ENCODE results near the gene PHYH. TPM values are rescaled to one million over a fixed set of nuclear protein-coding genes. Genes with fewer than 3 reads are reported as not detected.

Gene PHYH
- polyA plus RNA-seq, 4 donors = 23.5 to 184 (median 70.4) TPM

DNA sequence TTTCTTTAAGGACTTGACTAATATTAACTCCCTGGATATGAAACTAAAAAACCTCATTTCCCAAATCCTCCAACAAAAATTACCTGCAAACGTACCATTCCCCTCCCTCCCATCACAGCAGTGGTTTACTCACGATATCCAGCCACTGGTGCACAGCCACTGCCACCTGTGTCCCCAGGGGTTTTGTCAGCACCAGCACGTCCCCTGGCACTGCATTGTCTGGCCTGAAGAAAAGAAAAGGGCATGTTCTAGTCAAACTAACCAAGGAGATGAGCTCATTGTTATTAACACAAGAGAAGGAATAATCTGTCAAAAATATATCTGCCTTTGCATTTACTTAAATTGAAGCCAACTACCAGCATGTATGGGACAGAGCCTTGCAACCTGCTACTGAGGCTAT lies 29.7 kb upstream of the PHYH start:
- FAIRE-seq (no peak), DNase-seq (no peak)
- WGBS, 3 donors = 86 to 98% (median 86%) methylated on average over 3 of the region's 3 CpGs
- H3K4me1 ChIP-seq (ENCODE audit: control insufficient read depth in 3 of 3, insufficient read depth in 2 of 3, low read depth in 1 of 3, low read length in 2 of 3) = no peaks in the 10 kb centered on the region
- no peak overlapping the region for H3K4me3 ChIP-seq (ENCODE audit: low read depth in 1 of 3, low read length in 3 of 3)
- H3K36me3 ChIP-seq (ENCODE audit: control insufficient read depth in 3 of 3, insufficient read depth in 2 of 3, low read depth in 1 of 3, low read length in 3 of 3) = peaks cover 12 to 60% (median 21%) of the 10 kb centered on the region in 3 donors
- no peak overlapping the region for H3K27ac ChIP-seq (ENCODE audit: low read depth in 1 of 3, low read length in 2 of 3)
- no peaks in the 10 kb centered on the region for H3K27me3 ChIP-seq (ENCODE audit: control insufficient read depth in 3 of 3, insufficient read depth in 3 of 3, low read length in 3 of 3)
- H3K9me3 ChIP-seq (ENCODE audit: control insufficient read depth in 2 of 2, insufficient read depth in 1 of 2, low read depth in 1 of 2, low read length in 1 of 2) = no peaks in the 10 kb centered on the region

DNA sequence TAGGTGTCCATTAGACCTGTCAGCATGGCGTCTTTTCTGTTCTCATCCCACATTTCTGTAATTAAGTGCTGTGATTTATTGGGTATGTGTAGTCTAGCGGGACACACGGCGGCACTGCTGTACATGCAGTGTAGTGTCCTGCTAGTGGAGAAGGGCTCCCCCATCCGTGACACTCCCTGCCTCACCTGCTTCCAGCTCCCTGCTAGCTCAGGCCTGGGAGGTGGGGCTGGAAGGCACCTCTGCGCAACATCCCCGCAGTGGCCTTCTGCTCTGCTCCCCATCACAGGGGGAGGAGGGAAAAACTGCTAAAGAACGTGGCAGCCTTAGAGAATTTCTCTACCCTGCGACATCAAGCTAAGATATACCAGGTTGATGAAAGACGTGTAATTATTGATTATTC lies 28.7 kb upstream of the PHYH start:
- Histone ChIP-seq H3K9me3 (ENCODE audit: control insufficient read depth in 2 of 2, insufficient read depth in 1 of 2, low read depth in 1 of 2, low read length in 1 of 2) (no peaks in the 10 kb centered on the region), H3K4me1 (ENCODE audit: control insufficient read depth in 3 of 3, insufficient read depth in 2 of 3, low read depth in 1 of 3, low read length in 2 of 3) (no peaks in the 10 kb centered on the region), H3K27ac (ENCODE audit: low read depth in 1 of 3, low read length in 2 of 3) (no peak overlapping the region), H3K4me3 (ENCODE audit: low read depth in 1 of 3, low read length in 3 of 3) (no peak overlapping the region), H3K27me3 (ENCODE audit: control insufficient read depth in 3 of 3, insufficient read depth in 3 of 3, low read length in 3 of 3) (no peaks in the 10 kb centered on the region), H3K36me3 (ENCODE audit: control insufficient read depth in 3 of 3, insufficient read depth in 2 of 3, low read depth in 1 of 3, low read length in 3 of 3) (peaks cover 17 to 55% (median 21%) of the 10 kb centered on the region in 3 donors)
- DNase-seq (no peak), FAIRE-seq (no peak)
- 82 to 87% (median 83%) methylated on average over 10 of the region's 10 CpGs for WGBS, 3 donors

DNA sequence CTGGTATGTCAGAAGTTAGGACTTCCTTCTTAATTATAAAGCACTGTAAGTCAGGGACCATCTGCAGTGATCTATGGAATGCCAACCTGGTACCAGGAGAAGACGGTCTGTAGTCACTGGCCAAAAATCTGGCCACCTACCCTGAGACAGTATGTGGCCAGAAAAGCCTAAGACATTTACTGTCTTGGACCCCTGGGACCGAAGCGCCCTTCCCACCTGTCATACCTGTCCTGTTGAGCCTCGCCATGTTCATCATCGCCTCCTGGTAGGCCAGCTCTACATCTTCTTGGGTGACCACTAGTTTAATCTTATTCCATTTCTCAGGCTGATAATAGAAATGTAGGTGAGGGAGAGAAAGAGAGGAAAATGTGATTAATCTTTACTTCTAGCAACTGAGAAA lies 28.3 kb upstream of the PHYH start:
- Histone ChIP-seq H3K27me3 (ENCODE audit: control insufficient read depth in 3 of 3, insufficient read depth in 3 of 3, low read length in 3 of 3) (no peaks in the 10 kb centered on the region), H3K36me3 (ENCODE audit: control insufficient read depth in 3 of 3, insufficient read depth in 2 of 3, low read depth in 1 of 3, low read length in 3 of 3) (peaks cover 18 to 54% (median 23%) of the 10 kb centered on the region in 3 donors), H3K4me3 (ENCODE audit: low read depth in 1 of 3, low read length in 3 of 3) (no peak overlapping the region), H3K4me1 (ENCODE audit: control insufficient read depth in 3 of 3, insufficient read depth in 2 of 3, low read depth in 1 of 3, low read length in 2 of 3) (no peaks in the 10 kb centered on the region), H3K9me3 (ENCODE audit: control insufficient read depth in 2 of 2, insufficient read depth in 1 of 2, low read depth in 1 of 2, low read length in 1 of 2) (no peaks in the 10 kb centered on the region), H3K27ac (ENCODE audit: low read depth in 1 of 3, low read length in 2 of 3) (no peak overlapping the region)
- DNase-seq (no peak), FAIRE-seq (no peak)
- WGBS, 3 donors = 96% methylated on average over 5 of the region's 5 CpGs

DNA sequence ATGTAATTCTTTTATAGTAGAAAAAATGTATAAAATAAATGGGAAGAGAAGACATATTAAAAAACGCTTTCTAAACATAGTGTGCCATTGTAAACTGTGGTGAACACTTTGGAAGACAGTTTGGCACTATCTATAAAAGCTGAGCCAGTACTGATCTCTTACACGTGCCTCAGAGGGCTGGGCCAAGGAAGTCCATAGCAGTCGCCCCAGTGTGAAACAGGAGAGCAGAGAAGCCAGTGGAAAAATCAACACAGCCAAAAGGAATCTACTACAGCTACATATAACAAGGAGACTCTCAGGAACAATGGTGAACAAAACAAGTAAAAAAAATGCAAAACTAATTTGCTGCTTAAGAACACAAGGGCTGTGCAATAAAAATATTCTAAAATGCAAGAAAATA lies 27.7 kb upstream of the PHYH start:
- H3K27me3 ChIP-seq (ENCODE audit: control insufficient read depth in 3 of 3, insufficient read depth in 3 of 3, low read length in 3 of 3) = no peaks in the 10 kb centered on the region
- H3K4me1 ChIP-seq (ENCODE audit: control insufficient read depth in 3 of 3, insufficient read depth in 2 of 3, low read depth in 1 of 3, low read length in 2 of 3) = no peaks in the 10 kb centered on the region
- H3K27ac ChIP-seq (ENCODE audit: low read depth in 1 of 3, low read length in 2 of 3) = no peak overlapping the region
- H3K9me3 ChIP-seq (ENCODE audit: control insufficient read depth in 2 of 2, insufficient read depth in 1 of 2, low read depth in 1 of 2, low read length in 1 of 2) = no peaks in the 10 kb centered on the region
- H3K36me3 ChIP-seq (ENCODE audit: control insufficient read depth in 3 of 3, insufficient read depth in 2 of 3, low read depth in 1 of 3, low read length in 3 of 3) = peaks cover 19 to 52% (median 23%) of the 10 kb centered on the region in 3 donors
- no peak for FAIRE-seq
- 51 to 61% (median 52%) methylated on average over 3 of the region's 3 CpGs for WGBS, 3 donors
- H3K4me3 ChIP-seq (ENCODE audit: low read depth in 1 of 3, low read length in 3 of 3) = no peak overlapping the region
- no peak for DNase-seq

DNA sequence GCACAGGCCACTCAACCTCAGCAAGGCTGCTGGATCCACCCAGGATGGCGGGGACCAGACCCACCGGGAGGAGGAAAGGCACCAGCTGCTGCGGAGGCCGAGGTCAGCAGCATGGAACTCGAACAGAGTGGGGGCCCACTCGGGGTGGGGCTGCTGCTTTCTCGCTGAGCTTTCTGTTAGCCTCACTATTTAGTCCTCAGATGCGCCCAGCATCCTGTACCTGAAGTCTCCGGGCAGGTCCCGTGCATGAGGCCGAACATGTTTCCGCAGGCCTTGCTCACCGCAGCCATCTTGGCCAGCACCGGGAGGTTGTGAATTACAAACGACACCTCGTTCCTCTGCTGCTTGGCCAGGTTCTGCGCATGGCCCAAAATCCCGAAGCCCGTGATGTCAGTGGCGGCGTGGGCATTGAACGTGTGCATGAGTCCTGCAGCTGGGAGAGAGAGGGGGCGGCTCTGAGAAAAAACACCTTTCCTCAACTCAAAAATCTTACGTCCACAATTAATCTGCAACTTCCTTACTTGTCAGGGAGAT lies 22.8 kb upstream of the PHYH start:
- H3K27me3 ChIP-seq (ENCODE audit: control insufficient read depth in 3 of 3, insufficient read depth in 3 of 3, low read length in 3 of 3) = no peaks in the 10 kb centered on the region
- H3K4me3 ChIP-seq (ENCODE audit: low read depth in 1 of 3, low read length in 3 of 3) = no peak overlapping the region
- FAIRE-seq (no peak), DNase-seq (no peak)
- H3K27ac ChIP-seq (ENCODE audit: low read depth in 1 of 3, low read length in 2 of 3) = no peak overlapping the region
- H3K36me3 ChIP-seq (ENCODE audit: control insufficient read depth in 3 of 3, insufficient read depth in 2 of 3, low read depth in 1 of 3, low read length in 3 of 3) = peaks cover 17 to 56% (median 20%) of the 10 kb centered on the region in 3 donors
- H3K4me1 ChIP-seq (ENCODE audit: control insufficient read depth in 3 of 3, insufficient read depth in 2 of 3, low read depth in 1 of 3, low read length in 2 of 3) = no peaks in the 10 kb centered on the region
- WGBS, 3 donors = 96 to 97% (median 96%) methylated on average over 24 of the region's 24 CpGs
- no peaks in the 10 kb centered on the region for H3K9me3 ChIP-seq (ENCODE audit: control insufficient read depth in 2 of 2, insufficient read depth in 1 of 2, low read depth in 1 of 2, low read length in 1 of 2)

DNA sequence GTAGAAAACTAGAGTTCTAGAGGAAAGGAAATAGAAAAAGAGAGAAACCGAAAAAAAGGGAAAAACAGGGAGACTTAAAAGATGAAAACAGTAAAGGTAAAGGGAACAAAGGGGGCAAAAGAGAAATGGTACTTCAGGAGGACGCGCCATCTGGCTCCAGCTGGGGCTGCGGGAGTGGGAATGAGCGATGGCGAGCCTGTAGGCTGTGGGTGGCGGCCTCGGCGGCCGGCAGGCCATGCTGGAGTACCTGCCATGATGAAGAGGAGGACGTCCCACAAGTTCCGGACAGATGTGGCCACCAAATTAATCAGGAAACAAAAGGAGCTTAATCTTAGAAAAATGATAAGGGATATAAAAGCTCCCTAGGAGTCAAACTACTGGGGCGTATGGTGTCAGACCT lies 21.7 kb upstream of the PHYH start:
- no peak for FAIRE-seq
- WGBS, 3 donors = 93 to 98% (median 96%) methylated on average over 13 of the region's 13 CpGs
- no peak overlapping the region for H3K27ac ChIP-seq (ENCODE audit: low read depth in 1 of 3, low read length in 2 of 3)

DNA sequence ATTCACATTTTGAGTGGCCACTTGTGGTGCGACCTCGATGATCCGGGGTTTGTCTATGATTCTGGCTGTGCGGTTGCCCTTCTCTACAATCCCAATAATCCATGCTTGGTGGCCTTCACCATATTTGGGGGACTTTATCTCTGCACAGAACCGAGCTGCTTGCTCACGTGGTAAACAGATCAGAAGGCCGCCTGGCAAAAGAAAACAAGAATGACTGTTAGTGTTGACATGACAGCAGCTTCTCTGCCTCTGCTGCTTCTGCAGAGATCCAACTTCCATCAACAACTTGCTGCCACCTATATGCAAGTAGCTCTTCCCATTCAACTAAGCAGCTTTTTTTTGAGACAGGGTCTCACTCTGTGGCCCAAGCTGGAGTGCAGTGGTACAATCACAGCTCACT lies 19.3 kb upstream of the PHYH start:
- Histone ChIP-seq H3K36me3 (ENCODE audit: control insufficient read depth in 3 of 3, insufficient read depth in 2 of 3, low read depth in 1 of 3, low read length in 3 of 3) (peaks cover 7 to 38% (median 18%) of the 10 kb centered on the region in 3 donors), H3K4me3 (ENCODE audit: low read depth in 1 of 3, low read length in 3 of 3) (no peak overlapping the region), H3K27ac (ENCODE audit: low read depth in 1 of 3, low read length in 2 of 3) (no peak overlapping the region), H3K4me1 (ENCODE audit: control insufficient read depth in 3 of 3, insufficient read depth in 2 of 3, low read depth in 1 of 3, low read length in 2 of 3) (no peaks in the 10 kb centered on the region), H3K9me3 (ENCODE audit: control insufficient read depth in 2 of 2, insufficient read depth in 1 of 2, low read depth in 1 of 2, low read length in 1 of 2) (no peaks in the 10 kb centered on the region), H3K27me3 (ENCODE audit: control insufficient read depth in 3 of 3, insufficient read depth in 3 of 3, low read length in 3 of 3) (no peaks in the 10 kb centered on the region)
- DNase-seq = no peak
- FAIRE-seq = no peak
- 82 to 85% (median 85%) methylated on average over 7 of the region's 7 CpGs for WGBS, 3 donors

More for the DNA sequence above, 21.7 kb upstream of the PHYH start:
- H3K4me3 ChIP-seq (ENCODE audit: low read depth in 1 of 3, low read length in 3 of 3) = no peak overlapping the region
- H3K4me1 ChIP-seq (ENCODE audit: control insufficient read depth in 3 of 3, insufficient read depth in 2 of 3, low read depth in 1 of 3, low read length in 2 of 3) = no peaks in the 10 kb centered on the region
- H3K36me3 ChIP-seq (ENCODE audit: control insufficient read depth in 3 of 3, insufficient read depth in 2 of 3, low read depth in 1 of 3, low read length in 3 of 3) = peaks cover 11 to 52% (median 20%) of the 10 kb centered on the region in 3 donors
- DNase-seq = no peak
- H3K9me3 ChIP-seq (ENCODE audit: control insufficient read depth in 2 of 2, insufficient read depth in 1 of 2, low read depth in 1 of 2, low read length in 1 of 2) = no peaks in the 10 kb centered on the region
- no peaks in the 10 kb centered on the region for H3K27me3 ChIP-seq (ENCODE audit: control insufficient read depth in 3 of 3, insufficient read depth in 3 of 3, low read length in 3 of 3)

DNA sequence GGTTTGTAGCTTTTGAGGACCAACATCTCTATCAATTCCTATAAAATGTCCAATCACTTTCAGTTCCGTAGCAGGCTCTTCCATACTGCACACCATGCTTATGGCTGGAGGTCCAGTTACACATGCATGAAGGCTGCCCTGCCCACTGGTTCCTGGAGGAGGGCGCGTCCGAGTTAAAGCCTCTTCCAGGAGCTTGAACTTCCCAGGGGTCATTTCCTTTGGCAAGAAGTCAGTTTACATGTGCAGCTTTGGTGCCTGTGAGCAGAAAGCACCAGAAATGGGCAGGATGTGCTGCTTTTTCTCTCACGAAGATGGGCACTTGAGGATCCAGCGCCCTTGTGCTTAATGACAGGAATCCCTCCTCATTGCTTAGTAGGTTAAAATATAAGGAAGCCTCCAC lies 17.6 kb upstream of the PHYH start:
- Histone ChIP-seq H3K27ac (ENCODE audit: low read depth in 1 of 3, low read length in 2 of 3) (no peak overlapping the region), H3K27me3 (ENCODE audit: control insufficient read depth in 3 of 3, insufficient read depth in 3 of 3, low read length in 3 of 3) (no peaks in the 10 kb centered on the region), H3K36me3 (ENCODE audit: control insufficient read depth in 3 of 3, insufficient read depth in 2 of 3, low read depth in 1 of 3, low read length in 3 of 3) (peaks cover 4 to 30% (median 12%) of the 10 kb centered on the region in 3 donors), H3K4me1 (ENCODE audit: control insufficient read depth in 3 of 3, insufficient read depth in 2 of 3, low read depth in 1 of 3, low read length in 2 of 3) (no peaks in the 10 kb centered on the region), H3K4me3 (ENCODE audit: low read depth in 1 of 3, low read length in 3 of 3) (no peak overlapping the region), H3K9me3 (ENCODE audit: control insufficient read depth in 2 of 2, insufficient read depth in 1 of 2, low read depth in 1 of 2, low read length in 1 of 2) (no peaks in the 10 kb centered on the region)
- FAIRE-seq (no peak), DNase-seq (no peak)
- 72 to 86% (median 78%) methylated on average over 6 of the region's 6 CpGs for WGBS, 3 donors

DNA sequence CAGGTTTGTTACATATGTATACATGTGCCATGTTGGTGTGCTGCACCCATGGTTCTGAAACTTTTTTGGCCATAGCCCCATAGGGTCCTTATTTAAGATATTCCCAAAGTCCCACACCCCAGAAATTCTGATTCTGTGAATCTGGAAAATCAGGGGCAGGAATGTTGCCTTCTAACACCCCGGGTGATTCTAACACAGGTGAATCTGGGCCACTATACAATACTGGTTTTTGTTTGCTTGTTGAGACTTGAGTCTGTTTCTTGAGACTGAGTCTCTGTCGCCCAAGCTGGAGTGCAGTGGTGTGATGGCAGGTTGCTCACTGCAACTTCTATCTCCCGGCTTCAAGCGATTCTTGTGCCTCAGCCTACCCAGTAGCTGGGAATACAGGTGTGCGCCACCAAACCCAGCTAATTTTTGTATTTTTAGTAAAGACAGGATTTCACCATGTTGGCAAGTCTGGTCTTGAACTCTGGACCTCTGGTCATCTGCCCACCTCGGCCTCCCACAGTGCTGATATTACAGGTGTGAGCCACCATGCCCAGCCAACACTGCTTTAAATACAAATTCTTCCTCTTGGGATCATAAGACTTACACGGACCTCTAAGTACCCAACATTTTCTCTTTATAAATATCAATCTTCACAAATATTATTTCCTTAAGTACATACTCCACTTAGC lies 16.9 kb upstream of the PHYH start:
- no peaks in the 10 kb centered on the region for H3K4me1 ChIP-seq (ENCODE audit: control insufficient read depth in 3 of 3, insufficient read depth in 2 of 3, low read depth in 1 of 3, low read length in 2 of 3)
- no peaks in the 10 kb centered on the region for H3K9me3 ChIP-seq (ENCODE audit: control insufficient read depth in 2 of 2, insufficient read depth in 1 of 2, low read depth in 1 of 2, low read length in 1 of 2)
- 85 to 92% (median 91%) methylated on average over 7 of the region's 7 CpGs for WGBS, 3 donors
- no peaks in the 10 kb centered on the region for H3K27me3 ChIP-seq (ENCODE audit: control insufficient read depth in 3 of 3, insufficient read depth in 3 of 3, low read length in 3 of 3)
- FAIRE-seq (no peak), DNase-seq (no peak)
- peaks cover 4 to 24% (median 10%) of the 10 kb centered on the region in 3 donors for H3K36me3 ChIP-seq (ENCODE audit: control insufficient read depth in 3 of 3, insufficient read depth in 2 of 3, low read depth in 1 of 3, low read length in 3 of 3)
- H3K4me3 ChIP-seq (ENCODE audit: low read depth in 1 of 3, low read length in 3 of 3) = no peak overlapping the region
- no peak overlapping the region for H3K27ac ChIP-seq (ENCODE audit: low read depth in 1 of 3, low read length in 2 of 3)

All from small intestine (tissue), 7 donors.